ENCODE results near the gene SEL1L3.

Gene SEL1L3

DNA sequence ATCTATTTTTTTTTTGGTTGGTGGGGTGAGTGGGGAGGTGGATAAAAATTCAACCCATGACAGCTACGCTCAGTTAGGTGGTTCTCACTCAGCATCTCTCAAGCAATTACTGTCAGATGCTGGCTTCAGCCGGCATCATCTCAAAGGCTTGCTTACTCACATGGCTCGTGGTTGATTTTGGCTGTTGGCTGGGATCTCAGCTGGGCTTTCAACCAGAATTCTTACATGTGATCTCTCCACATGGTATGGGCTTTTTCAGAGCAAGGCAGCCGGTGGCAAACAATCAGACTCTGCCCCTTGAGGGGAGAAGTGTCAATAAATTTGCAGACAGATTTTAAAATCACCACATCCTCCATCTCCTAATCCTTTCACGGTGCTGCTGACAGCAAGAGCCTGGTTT, 159.9 kb downstream of the SEL1L3 start:
- H3K36me3 ChIP-seq (ENCODE audit: control insufficient read depth, insufficient read depth, low read length), result no peaks in the 10 kb centered on the region
- H3K4me3 ChIP-seq (ENCODE audit: low read length), result no peak overlapping the region
- no peak overlapping the region for H3K9ac ChIP-seq (ENCODE audit: low read length)
- H3K27me3 ChIP-seq (ENCODE audit: control insufficient read depth, insufficient read depth, low read length), result no peaks in the 10 kb centered on the region
- no peaks in the 10 kb centered on the region for H3K9me3 ChIP-seq (ENCODE audit: control insufficient read depth, low read length)
- H3K4me1 ChIP-seq (ENCODE audit: control insufficient read depth, insufficient read depth, low read length), result no peaks in the 10 kb centered on the region

DNA sequence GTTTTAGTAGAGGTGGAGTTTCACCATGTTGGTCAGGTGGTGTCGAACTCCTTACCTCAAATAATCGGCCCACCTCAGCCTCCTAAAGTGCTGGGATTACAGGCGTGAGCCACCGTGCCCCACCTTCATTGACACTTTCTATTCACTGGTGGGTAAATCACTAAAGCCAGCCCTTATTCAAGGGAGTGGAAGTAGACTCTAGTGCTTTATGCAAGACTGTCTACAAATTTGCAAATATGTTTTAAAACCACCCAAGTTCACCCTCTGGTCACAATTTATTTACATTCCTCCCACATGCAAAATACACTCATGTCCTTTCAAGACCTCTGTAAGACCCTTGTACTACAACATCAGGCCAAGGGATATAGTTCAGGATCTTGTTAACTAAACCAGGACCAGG, 162.1 kb downstream of the SEL1L3 start:
- no peak overlapping the region for H3K9ac ChIP-seq (ENCODE audit: low read length)
- H3K4me3 ChIP-seq (ENCODE audit: low read length), result no peak overlapping the region
- no peaks in the 10 kb centered on the region for H3K4me1 ChIP-seq (ENCODE audit: control insufficient read depth, insufficient read depth, low read length)
- no peaks in the 10 kb centered on the region for H3K27me3 ChIP-seq (ENCODE audit: control insufficient read depth, insufficient read depth, low read length)
- no peaks in the 10 kb centered on the region for H3K9me3 ChIP-seq (ENCODE audit: control insufficient read depth, low read length)
- no peaks in the 10 kb centered on the region for H3K36me3 ChIP-seq (ENCODE audit: control insufficient read depth, insufficient read depth, low read length)

DNA sequence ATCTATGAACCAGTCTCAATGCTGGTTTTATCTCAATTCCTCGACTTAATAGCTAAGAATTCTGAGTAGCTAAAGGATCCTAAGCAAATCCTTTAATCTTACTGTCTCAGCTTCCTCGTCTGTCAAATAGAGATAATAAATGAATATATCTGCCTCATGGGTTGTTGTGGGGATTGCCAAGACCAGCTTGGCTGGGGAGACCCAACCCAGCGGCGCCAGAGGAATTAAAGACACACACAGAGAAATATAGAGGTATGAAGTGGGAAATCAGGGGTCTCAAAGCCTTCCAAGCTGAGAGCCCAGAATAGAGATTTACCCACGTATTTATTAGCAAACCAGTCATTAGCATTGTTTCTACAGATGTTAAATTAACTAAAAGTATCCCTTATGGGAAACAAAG, 165.3 kb downstream of the SEL1L3 start:
- Histone ChIP-seq H3K4me3 (ENCODE audit: low read length) (no peak overlapping the region), H3K9ac (ENCODE audit: low read length) (no peak overlapping the region), H3K36me3 (ENCODE audit: control insufficient read depth, insufficient read depth, low read length) (no peaks in the 10 kb centered on the region), H3K4me1 (ENCODE audit: control insufficient read depth, insufficient read depth, low read length) (peaks cover 5% of the 10 kb centered on the region), H3K9me3 (ENCODE audit: control insufficient read depth, low read length) (no peaks in the 10 kb centered on the region), H3K27me3 (ENCODE audit: control insufficient read depth, insufficient read depth, low read length) (no peaks in the 10 kb centered on the region)

Measured in mucosa of stomach (tissue), 1 donor.